ENCODE results near the gene PITPNM3.
"Not testable (repeated sequence)": the region's sequence is repeated elsewhere in the genome, so short reads cannot be mapped to it uniquely, and the experiment has no call there.

PITPNM3 gene

GRCh38 chr17:6573982-6574686 lies 17.8 kb upstream of the PITPNM3 start (continued):
- TF ChIP-seq TSHZ2 (CRISPR knock-in tag; IDR thresholded peaks at IDR 0.05) (no peak), SNAI2 (CRISPR knock-in tag; IDR thresholded peaks at IDR 0.05) (no peak), RARB (CRISPR knock-in tag; IDR thresholded peaks at IDR 0.05) (no peak), PATZ1 (CRISPR knock-in tag; IDR thresholded peaks at IDR 0.05; ENCODE audit: borderline replicate concordance) (no peak), CSRNP3 (CRISPR knock-in tag; IDR thresholded peaks at IDR 0.05) (no peak)

GRCh38 chr17:6573495-6573894 lies 17.1 kb upstream of the PITPNM3 start:
- ATAC-seq: not testable (repeated sequence)

GRCh38 chr17:6572972-6573370 lies 16.6 kb upstream of the PITPNM3 start:
- no peak for ATAC-seq
- no peak for TF ChIP-seq OSR1 (CRISPR knock-in tag; IDR thresholded peaks at IDR 0.05)
- TF ChIP-seq ARNTL (CRISPR knock-in tag; IDR thresholded peaks at IDR 0.05; ENCODE audit: borderline replicate concordance, low read depth): no peak
- TF ChIP-seq PATZ1 (CRISPR knock-in tag; IDR thresholded peaks at IDR 0.05; ENCODE audit: borderline replicate concordance): no peak
- TF ChIP-seq ZNF8 (CRISPR knock-in tag; IDR thresholded peaks at IDR 0.05): no peak
- no peak for TF ChIP-seq SNAI2 (CRISPR knock-in tag; IDR thresholded peaks at IDR 0.05)
- TF ChIP-seq TOX (CRISPR knock-in tag; IDR thresholded peaks at IDR 0.05; ENCODE audit: borderline replicate concordance): no peak
- TF ChIP-seq ZC3H10 (CRISPR knock-in tag; IDR thresholded peaks at IDR 0.05): no peak
- TF ChIP-seq ESRRG (CRISPR knock-in tag; IDR thresholded peaks at IDR 0.05): no peak
- TF ChIP-seq GLIS3 (CRISPR knock-in tag; IDR thresholded peaks at IDR 0.05): no peak
- no peak for TF ChIP-seq POU6F1 (CRISPR knock-in tag; IDR thresholded peaks at IDR 0.05; ENCODE audit: borderline replicate concordance, low read depth)
- no peak for TF ChIP-seq ISL1 (CRISPR knock-in tag; IDR thresholded peaks at IDR 0.05)
- TF ChIP-seq ZNF565 (CRISPR knock-in tag; conservative IDR thresholded peaks at IDR 0.05; ENCODE audit: low read depth): no peak
- no peak for TF ChIP-seq RARB (CRISPR knock-in tag; IDR thresholded peaks at IDR 0.05)
- TF ChIP-seq PPARA (CRISPR knock-in tag; IDR thresholded peaks at IDR 0.05; ENCODE audit: borderline replicate concordance): no peak
- no peak for TF ChIP-seq ZFP30 (CRISPR knock-in tag; IDR thresholded peaks at IDR 0.05)
- TF ChIP-seq ZFP3 (CRISPR knock-in tag; IDR thresholded peaks at IDR 0.05): no peak
- TF ChIP-seq CSRNP3 (CRISPR knock-in tag; IDR thresholded peaks at IDR 0.05): no peak
- no peak for TF ChIP-seq TSHZ2 (CRISPR knock-in tag; IDR thresholded peaks at IDR 0.05)
- no peak for TF ChIP-seq CSDC2 (CRISPR knock-in tag; IDR thresholded peaks at IDR 0.05)

Measured in SK-N-SH treated with all-trans-retinoic acid at 6 μM for 48 hours (cell line).